COLO829 (cell line): Measurements from ENCODE around the gene STK24.

Experiments
- DNase-seq: peaks from one replicate; pipeline ENCODE4 v3.0.0; 2012; ENCODE audit warnings: low spot score

Gene STK24

DNA sequence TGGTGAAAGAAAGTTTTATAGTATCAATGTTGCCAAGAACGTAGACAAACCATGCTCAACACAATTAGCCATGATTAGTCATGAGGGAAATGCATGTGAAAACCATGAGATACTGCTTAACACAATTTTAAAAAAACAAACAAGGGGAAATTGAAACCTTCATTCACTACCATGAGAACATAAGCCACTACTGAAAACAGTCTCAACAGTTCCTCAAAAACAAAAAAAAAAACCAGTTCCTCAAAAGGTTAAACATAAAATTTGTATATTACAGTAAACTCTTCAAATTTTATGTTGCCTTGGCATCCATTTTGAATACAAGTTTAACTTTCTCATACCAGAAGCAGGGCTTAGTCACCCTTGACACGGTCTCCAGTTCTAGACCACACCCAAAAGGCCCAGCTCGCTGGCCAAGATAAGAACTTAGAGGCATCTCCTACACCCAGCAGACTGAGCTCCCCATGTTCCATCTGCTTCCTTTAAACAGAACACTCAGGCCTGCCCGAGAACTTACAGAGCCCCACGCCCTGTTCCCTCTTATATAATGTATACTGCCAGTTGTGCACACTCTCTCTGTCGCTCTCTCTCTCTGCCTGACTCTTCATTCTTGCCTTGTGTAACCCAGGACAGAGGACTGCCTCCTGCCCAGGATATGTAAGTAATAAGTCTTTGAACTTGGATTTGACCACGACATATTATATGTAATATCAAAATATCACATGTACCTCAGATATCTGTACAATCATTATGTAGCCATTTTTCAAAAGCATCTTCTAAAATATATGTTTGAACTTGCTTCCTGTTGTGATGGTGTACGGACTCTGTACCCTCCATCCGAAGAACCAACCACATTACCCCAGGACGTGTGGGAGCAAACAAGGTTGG is 67.4 kb downstream of the STK24 start:
- no peak for DNase-seq

DNA sequence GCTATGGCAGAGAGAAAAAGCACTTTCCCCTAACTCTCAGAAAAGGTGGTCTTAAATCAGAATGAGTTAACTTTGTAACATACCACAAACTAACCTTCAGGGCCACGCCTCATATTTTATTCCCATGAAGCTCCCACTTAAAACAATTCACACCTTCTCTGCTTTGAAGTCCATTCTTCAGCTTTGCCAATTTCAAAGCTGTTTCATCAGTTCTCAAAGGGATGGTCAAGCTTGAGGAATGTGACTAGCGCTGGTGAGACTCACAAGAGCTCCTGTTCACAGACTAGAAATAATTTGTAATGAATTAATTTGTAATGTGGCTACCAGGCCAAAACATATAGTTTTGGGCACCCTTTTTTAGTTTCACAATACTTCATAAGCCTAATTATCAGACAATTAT is 68.2 kb downstream of the STK24 start:
- no peak for DNase-seq

DNA sequence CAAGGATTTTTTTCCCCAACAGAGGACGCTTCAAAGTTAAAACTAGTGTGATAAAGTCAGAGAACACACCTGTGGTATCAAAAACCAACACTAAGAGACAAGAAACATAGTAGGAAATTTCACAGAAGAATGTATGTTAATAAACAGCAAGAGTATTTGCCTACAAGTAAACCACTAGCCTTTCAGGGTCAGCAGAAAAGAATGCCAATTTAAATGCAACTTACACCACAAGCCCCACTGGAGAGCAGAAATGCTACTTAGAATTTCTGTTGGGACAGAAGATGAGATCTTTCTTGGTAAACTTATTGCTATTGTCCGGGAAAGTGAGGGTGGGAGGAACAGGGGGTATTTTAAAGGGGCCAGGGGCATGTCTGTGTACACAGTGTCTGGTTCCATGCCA is 68.6 kb downstream of the STK24 start:
- no peak for DNase-seq

DNA sequence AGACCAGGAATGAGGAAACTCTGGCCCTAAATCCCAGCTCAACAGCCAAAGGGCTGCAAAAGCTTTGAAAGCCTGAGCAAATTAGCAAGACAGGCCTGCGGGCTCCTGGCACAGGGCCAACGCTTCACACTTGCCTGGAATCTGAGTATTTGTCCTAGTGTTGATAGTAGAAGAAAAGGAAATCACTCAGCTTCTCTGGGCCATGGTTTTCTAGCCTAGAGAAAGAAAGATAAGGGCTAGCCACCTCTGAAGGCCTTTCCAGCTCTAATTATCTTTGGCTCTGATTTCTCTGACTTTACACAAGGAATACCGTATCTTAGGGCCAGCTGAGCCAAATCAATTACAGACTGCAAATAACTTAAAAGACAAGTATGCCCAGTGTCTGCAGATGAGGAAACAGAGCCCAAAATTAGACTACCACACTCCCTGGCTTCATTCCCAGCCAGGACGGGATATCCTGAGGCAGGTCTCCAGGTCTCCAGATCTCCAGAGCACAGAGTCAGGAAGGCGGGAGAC is 69.6 kb downstream of the STK24 start:
- no peak for DNase-seq

DNA sequence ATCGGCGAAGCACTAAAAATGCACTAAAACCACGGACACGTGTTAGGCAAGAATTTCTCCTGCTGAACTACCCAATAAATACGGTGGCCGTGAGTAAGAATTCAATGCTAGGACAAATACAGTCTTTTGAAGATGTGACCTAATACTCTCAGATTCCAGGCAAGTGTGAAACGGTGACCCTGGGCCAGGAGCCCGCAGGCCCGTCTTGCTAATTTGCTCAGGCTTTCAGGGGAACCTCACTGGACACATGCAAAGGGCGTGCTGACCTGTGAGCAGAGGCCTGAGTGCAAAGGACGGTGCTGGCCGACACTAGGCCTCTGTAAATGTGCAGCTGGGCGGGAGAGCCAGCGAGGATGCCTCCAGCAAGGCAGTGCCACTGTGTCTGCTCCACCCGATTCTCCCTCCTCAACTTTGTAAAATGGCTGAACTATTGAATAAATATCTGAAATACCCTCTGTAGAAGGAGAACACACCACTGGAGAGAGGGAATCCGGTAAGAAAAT is 70.1 kb downstream of the STK24 start:
- DNase-seq, result no peak

DNA sequence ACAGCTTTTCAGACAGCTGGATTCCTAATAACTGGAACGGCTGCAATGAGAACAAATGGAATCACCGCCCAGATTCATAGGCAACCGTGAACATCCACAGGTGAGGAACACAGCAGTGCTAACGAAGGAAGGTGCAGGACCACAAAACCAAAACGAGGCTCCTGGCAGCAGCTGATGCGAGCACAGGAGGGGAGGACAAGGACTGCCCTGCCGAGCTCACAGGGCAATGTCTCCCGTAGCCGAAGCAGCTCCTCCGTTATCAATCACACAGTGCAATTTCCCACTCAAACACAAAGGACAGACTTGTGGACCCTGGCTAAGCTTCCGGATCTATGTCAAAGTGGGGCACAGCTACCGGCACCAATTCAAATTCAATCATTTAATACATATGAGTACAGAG is 70.6 kb downstream of the STK24 start:
- no peak for DNase-seq

DNA sequence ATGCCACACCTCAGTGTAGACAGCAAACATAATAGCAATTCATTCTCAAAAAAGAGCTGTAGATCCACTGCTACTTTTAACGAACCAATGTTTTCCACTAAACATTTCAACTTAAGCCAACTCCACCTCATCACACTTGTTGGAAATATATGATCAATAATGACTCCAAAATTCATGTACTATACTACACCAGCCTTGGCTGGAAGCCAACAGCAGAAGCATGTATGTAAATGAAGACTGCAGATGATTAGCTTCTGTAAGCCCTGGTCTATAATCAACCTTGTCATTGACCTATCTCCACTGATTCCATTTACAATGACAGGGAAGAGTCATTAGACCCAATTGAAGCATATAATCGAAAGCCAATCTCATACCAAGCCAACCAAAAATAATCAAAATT is 71.7 kb downstream of the STK24 start:
- DNase-seq, result no peak

DNA sequence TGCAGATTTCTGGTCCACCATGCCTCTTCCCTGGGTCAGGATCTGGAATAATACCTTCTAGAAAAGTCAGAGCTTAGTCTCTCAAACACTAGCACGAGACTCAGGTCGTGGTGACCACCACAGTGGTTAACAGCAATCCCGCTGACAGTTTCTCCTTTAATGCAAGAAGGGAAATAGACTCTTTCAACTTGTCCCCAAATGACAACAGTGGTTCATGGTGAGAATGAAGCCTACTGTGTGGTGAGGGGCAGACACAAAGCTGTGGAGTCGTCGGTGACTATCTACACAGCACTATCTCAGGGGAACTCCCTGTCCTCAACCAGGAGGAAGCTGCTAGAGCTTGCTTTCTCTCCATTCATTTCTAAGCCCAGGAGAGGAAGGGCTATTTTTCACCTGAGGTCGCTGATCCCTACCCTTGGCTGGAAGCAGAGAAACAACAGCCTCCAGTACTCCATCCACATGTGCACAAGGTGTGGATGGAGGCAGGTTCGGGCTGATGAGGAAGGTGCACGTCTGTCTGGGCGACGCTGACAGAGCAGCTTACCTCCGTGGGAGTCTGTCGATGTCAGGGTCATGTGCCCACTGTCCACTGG is 72.4 kb downstream of the STK24 start:
- DNase-seq, result no peak

DNA sequence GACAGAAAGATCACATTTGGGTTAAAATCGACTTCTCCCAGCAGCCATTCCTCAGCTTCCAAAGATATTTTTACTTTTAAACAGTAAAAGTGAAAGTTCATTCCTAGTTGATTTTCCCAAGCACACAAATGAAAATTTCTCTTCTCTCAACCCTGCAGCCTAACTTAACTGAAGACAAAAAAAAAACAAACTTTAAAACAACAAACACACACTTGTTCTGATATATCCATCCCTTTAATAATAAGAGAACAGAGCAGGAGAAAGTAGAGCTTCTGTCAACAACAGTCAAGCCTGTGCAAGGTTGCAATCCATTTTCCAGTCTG is 72.9 kb downstream of the STK24 start:
- DNase-seq, result no peak

DNA sequence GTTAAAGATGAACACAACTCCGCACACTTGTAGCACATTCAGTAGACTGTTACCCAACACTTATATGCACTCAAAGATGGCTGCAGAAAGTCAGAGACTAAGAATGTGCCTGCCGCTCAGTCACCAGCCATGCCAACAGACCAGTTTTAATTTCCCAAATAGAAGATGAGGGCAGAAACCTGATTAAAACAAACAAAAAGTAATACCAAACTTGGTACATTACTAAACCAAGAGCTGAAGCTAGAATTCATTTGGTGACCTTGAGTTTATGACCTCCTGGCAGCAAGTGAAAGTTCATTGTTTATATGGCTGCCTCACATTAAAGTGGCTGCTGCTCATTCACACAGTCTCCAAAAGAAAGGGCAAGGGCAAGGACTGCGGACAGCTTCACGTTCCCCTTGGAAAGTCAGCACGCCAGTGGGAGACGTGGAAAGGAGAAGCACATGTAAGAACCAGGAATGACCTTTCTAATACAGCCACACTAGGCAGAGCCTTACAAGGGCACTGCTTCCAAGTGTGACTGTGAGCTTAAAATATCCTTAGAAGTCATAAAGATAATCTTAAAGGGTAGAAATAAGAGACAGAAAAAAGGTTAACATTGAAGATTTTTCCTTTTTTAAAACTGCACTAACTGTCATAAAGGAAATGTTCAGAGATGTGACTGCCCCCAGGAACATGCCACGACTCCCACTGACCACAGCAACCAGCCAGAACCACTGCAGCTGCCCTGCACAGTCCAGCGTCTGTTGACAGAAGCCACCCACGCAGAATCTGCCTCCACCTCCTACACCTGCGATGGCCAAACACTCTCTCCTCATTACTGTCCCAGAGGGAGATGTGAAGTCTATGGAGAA is 73.5 kb downstream of the STK24 start:
- no peak for DNase-seq

DNA sequence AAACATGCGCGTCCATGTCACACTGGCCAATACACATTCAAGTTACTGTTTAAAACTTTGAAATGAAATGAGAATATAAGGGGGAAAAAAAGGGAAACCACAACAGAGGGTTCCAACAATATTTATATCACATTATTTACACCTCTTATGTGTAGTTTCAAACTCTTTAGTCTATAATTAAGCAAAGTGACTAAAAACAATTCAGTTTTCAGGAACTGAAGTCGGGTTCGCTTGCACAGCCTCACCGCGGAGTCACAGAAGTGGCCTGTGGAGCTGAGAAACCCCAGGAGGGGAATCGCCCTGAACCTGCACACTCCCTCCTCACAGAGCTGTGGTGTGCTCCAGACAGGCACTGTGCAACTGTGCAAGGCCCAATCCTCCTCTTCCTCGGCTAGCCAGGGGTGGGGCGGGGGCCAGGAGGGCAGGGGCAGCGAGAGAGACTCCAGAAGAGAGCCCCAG is 75.9 kb downstream of the STK24 start:
- no peak for DNase-seq

DNA sequence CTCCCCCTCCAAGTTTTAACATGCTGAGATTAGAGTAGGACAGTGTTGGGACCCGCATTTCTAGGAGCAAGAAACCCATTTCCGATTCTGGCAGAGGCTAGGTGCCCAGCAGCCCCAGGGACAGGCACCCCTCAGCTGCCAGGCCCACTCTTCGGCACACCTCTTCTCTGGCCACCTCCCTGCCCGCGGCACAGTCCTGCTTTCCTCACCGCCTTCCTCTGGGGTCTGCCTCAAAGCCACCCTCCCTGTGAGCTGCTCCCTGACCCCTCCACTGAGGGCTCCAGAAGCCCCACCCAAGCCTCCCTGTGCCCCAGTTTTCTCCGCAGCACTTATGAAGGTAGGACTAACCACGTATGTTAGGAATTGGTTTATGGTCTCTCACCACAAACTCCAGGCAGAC is 79.9 kb downstream of the STK24 start:
- no peak for DNase-seq

DNA sequence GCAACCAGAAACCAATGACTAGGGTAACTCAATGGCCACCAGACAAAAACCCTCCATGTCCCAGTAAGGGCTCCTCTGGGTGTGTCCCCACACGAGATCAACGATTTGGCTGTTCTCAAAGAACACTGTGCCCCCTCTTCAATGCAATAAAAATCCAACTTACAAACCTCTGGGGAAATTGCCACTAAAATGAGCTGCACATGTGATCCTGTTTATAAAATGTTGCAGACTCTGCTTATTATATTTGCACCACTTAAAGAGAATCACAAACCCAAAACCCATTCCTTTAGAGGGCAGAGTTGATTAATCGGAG is 80.5 kb downstream of the STK24 start:
- DNase-seq, result no peak

DNA sequence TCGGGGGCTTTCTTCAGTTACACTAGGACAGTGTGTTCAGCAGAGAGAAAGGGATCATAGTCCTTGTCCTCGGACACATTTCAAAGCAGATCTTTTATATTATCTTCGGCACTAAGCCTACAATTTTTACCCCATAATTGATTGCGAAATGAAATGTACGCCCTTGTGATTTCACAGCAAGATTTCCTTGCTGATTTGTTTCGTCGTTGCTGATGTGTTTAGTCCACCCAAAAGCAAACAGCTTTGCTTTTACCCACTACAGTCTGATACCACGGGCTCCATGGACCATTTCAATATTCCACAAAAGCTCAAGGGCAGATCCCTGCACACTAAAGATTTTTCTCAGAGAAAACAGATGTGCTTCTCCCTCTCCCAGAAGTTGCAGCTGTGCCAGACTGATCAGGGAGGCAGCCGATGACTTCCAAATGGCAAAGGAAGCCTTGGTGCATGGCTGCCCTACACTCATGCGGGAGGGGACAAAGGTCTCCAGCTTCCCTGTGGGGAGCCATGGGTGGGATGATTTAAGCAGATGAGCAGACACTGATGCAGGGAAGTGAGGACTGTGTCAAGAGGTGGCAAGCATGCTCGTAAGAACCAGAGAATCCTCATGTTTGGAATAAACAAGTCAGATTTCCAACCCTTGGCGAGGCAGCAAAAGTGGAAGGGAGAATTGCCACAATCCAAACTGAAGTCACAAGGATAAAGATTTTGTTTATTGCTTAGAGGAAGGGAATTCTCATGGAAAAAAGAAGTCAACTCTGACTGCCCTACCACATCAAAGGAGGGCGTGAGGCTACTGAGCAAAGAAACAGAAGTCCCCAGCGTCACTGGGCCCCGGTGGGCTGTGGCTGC is 81.1 kb downstream of the STK24 start:
- peak; percentile 71 for DNase-seq

DNA sequence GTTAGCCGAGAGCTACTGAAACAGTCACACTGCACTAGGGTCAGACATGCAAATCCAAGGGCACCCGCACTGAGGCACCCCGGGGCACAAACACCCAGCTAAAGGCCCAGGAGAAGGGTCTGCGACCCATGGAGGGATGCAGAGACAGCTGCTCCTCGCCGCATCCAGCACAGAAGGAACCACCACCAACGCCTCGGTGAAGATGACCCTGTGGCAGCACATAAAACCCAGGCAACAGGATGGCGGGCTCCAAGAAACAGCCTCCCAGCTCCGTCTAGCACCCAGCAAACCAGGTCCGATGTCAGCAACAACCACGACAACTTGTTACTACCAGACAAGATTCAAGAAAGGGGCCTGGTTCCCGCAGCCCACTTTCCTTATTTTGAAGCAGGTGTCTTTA is 82.1 kb downstream of the STK24 start:
- no peak for DNase-seq

DNA sequence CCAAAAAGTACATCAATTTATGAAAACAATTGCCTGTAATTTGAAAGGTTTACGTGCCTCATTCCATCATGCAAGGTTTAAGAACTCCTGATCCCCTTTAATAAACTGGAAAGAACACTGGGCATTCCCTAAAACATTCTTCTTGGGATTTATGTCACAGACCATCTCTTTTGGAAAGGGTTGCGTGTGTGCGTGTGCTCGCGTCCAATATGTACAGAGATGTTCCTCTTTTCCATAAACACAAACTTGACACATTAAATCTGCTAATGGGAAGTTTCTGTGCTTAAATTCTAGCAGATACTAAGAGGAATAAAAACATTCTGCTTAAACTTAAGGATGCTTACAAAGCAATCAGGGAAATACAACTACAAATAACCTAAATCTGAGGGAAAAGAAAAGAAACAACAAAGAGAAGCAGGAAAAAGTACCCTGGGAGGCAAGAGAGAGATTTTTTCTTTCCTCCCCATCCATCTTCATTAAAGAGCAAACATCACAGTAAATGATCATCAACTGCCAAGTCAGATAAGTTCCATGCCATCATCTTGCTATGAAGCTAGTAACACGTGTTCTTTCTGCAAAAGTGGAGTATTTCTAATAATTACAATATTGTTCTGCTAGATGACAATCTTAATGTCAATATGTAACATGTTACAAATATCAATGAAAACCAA is 83.7 kb downstream of the STK24 start:
- DNase-seq, result no peak

DNA sequence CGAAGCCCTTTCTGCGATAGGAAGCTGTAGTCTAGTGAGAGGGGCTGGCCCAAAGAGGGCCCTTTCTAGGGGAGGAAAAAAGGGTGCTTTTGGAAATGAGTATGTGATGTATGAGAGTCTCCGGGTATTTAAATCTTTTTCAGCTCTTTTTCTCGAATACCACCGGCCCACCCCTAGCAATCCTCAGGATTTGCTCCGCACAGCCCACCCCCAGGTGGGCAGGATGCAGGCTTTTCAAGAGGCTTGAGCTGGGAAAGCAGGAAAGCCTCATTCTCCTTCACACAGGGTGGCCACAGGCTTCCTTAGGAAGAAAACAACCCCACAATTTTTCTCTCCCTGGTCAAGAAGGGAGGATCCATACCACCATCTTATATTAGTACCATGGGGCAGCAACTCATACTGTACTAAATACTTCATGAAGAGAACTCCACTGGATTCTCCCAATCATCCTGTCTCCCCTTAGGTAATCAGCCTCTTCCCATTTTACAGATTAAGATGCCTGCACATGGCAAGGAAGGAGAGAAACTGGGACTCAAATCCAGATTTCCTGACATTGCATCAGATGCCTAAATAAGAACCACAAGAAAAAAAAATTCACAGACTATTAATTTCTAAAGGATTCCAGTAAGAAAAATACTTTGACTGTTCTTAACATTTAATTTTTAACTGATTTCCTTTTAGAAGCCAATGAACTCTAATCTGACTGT is 84.4 kb downstream of the STK24 start:
- DNase-seq, result no peak

DNA sequence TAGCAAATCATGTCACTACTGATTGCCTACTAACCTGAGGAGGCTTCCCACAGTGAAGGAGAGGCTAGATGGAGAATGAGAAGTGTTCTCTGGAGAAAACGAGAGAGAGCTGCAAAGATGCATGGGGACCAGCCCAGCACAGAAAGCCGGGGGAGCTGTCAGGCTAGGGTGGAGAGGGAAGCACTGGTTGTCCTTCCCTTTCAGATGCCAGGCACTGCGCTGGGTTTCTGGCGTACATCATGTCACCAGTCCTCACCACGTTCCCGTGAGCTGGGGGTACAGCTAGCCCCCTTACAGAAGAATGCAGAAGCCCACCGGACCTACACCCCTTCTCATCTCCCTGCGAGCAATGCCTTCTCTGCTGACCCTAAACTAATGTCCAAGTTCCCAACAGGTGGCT is 86.0 kb downstream of the STK24 start:
- DNase-seq, result no peak

DNA sequence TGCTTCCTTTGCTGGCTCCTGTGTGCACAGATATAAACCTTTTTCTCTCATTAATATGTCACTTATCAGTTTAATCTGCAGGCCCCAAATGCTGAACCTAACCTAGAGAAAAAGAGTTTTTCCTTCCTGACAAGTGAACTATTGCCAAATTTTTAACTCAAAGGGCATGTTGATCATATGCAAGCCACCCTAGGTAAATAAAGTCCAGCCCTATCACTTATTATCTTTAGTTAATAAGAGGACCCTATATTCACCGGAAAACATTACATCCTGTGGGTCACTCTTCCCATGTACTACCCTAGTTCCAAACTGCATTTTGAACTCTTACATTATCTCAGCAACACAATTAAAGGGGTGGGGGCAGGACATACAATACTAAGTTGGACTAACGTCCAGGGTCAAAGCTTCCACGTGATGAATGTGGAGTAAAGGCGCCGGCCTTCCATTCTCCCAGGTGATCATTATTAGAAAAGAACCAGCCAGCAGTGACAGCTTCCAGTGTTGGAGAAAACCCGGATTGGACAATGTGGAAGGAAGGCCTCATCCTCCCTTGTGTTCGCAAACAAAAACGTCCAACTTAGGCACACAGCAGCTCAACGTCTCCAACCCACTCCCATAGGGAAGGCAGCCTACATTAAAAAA is 86.6 kb downstream of the STK24 start:
- no peak for DNase-seq
